ENCODE data around the gene ANGPTL1.

Gene ANGPTL1, protein sequence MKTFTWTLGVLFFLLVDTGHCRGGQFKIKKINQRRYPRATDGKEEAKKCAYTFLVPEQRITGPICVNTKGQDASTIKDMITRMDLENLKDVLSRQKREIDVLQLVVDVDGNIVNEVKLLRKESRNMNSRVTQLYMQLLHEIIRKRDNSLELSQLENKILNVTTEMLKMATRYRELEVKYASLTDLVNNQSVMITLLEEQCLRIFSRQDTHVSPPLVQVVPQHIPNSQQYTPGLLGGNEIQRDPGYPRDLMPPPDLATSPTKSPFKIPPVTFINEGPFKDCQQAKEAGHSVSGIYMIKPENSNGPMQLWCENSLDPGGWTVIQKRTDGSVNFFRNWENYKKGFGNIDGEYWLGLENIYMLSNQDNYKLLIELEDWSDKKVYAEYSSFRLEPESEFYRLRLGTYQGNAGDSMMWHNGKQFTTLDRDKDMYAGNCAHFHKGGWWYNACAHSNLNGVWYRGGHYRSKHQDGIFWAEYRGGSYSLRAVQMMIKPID

DNA sequence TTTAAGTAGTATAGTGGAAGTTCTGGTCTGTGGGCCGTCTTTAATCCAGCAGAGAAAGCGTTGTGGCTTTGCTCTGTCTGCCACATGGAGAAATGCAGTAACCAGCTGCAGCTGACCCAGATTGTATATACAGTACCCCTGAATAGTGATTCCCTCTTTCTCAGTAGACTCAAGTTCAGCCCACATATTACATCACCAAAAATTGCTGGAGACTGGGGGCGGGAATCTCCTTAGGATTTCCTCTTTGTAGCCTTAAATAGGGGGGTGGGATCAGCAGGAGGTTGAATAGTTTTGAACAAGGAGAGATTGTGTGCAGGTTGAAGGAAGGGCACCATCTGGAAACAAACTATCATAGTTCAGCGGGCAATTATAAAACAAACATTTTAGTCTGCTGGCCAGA is at the start of gene ANGPTL1:
TSS of gene ANGPTL1 (minus strand) at position 134 of the 400 bp plus-strand sequence. CDS start 5,301 bp downstream, outside the sequence.
- peak; percentile 9 for DNase-seq (ENCODE audit: low spot score)

DNA sequence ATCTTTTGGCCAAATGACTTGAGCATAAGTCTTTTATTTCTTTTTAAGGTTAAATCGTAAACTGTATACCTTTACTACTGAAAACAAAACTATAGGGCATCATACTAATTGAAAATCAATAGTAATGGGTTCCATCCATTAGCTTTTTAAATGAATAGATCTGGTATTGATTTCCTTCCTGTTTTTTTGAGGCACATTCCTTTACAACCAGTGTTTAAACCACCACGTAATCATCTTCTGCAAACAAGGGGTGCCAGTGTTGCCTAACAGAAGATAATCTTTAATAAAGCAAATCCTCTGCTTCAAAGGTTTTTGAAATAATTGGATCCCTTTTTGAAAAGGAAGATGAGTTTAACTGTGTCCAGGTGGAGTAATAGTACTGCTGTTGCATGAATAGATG is 48.7 kb upstream of the ANGPTL1 start:
- no peak for DNase-seq (ENCODE audit: low spot score)

- no peak for DNase-seq (ENCODE audit: low spot score)
Observed at GRCh38 chr1:178918955-178919354, 48.1 kb upstream of the ANGPTL1 start.

GRCh38 chr1:178918308-178918707 is 47.4 kb upstream of the ANGPTL1 start:
- DNase-seq (ENCODE audit: low spot score), result no peak

DNA sequence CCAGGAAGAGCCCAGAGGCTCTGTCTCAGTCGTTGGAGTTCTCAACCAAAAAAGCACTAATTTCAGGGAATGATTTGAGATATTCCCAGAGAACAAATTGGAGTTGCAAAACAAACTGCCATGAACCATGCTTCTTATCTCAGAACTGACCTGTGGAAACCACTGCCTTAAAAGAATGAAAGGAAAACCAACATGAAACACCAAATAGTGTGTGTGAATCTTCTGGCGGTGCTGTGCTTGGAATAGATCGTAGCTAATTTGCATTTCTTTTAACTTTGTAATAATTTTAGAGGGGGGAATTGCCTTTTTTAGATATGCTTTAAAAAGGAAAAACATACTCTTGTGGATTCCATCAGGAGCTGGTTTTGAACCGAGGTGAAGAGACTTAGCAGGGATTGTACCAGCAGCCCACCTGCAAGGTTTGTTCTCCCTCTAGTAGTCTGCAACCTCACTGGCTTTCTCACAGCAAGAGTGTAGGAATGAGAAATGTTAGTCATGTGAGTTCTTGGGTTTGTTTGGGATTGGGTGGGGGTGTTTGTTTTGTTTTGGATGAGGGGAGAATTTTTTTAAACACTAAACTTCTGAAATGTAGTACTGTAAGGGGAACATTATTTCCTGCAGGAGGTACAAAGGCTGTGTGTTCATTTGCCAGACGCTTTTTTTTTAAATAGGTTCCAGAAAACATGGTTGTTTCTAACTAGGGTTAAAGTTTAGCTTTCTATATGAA is 45.7 kb upstream of the ANGPTL1 start:
- DNase-seq (ENCODE audit: low spot score), result no peak

- DNase-seq (ENCODE audit: low spot score), result no peak
Observed at GRCh38 chr1:178912597-178912996, 41.7 kb upstream of the ANGPTL1 start.

DNA sequence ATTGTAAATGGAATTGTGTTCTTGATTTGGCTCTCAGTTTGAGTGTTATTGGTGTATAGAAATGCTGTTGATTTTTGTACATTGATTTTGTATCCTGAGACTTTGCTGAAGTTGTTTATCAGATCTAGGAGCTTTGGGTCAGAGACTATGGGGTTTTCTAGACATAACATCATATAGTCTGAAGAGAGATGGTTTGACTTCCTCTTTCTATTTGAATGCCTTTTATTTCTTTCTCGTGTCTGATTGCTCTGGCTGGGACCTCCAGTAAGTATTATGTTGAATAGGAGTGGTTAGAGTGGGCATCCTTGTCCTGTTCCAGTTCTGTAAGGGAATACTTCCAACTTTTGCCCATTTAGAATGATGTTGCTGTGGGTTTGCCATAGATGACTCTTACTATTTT is 39.1 kb upstream of the ANGPTL1 start:
- DNase-seq (ENCODE audit: low spot score), result no peak

GRCh38 chr1:178908358-178908757 is 37.5 kb upstream of the ANGPTL1 start:
- DNase-seq (ENCODE audit: low spot score), result no peak

DNA sequence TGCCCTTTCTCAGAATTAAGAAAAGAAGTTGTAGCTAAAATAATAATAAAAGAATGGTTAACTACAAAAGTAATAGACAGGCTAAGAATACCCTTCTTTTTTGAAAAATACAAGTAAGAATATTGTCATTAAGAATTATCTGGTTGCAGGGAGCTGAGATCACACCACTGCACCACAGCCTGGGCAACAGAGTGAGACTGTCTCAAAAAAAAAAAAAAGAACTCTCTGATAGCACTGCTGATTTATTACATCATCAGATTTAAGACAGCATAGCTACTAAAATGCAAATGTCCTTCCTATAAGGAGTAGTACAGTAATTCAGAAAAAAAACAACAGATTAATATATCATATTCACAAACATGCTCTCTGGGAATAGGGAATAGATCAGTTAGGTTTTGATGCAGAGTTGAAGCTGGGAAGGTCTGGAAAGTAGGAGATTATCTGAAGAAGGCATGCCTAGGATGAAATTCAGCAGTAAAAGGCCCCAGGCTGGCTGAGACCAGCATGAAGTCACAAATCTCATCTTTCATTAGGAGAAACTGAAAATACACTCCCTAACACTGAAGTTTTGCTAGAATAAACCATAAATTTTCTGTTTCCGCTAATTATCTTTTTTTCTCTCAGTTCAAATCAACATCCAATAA is 30.7 kb upstream of the ANGPTL1 start:
- DNase-seq (ENCODE audit: low spot score), result no peak

GRCh38 chr1:178899402-178899801 is 28.5 kb upstream of the ANGPTL1 start:
- no peak for DNase-seq (ENCODE audit: low spot score)

GRCh38 chr1:178898401-178898800 is 27.5 kb upstream of the ANGPTL1 start:
- DNase-seq (ENCODE audit: low spot score), result no peak

DNA sequence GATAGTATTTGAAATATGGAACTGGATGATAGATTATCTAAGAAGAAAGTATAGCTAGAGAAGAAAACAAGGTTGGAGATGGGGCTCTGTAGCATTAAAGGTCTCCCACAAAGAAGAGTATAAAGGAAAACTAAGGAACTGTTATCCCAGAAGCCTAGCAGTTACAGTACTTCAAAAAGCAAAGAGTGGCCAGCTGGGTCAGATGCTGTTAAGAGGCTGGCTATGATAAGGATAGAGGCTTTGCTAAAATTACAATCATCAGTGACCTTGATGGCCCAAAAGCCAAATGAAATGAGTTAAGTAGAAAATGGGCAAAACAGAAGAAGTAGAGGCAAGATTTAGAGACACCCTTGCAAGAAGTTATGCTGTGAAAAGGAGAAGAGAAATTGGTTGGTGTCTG is 25.1 kb upstream of the ANGPTL1 start:
- no peak for DNase-seq (ENCODE audit: low spot score)

DNA sequence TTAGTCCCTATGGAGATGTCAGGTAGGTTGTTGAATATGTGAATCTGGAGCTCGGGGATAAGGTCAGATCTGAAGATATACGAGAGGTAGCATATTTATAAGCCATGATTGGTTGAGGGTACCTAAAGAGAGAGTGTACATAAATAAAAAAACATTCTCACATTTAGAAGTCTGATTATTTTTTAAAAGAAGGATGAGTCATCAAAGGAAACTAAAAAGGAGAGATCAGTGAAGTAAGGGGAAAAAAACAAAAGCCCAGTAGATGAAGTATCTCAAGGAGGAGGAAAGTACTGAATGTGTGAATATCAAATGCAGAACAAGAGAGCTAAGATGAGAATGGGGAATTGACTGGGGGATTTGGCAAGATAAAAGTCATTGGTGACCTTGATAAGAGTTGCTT is 15.7 kb upstream of the ANGPTL1 start:
- no peak for DNase-seq (ENCODE audit: low spot score)

GRCh38 chr1:178885869-178886268 is 15.0 kb upstream of the ANGPTL1 start:
- DNase-seq (ENCODE audit: low spot score), result peak; percentile 17

- no peak for DNase-seq (ENCODE audit: low spot score)
Observed at GRCh38 chr1:178881950-178882349, 11.1 kb upstream of the ANGPTL1 start.

DNA sequence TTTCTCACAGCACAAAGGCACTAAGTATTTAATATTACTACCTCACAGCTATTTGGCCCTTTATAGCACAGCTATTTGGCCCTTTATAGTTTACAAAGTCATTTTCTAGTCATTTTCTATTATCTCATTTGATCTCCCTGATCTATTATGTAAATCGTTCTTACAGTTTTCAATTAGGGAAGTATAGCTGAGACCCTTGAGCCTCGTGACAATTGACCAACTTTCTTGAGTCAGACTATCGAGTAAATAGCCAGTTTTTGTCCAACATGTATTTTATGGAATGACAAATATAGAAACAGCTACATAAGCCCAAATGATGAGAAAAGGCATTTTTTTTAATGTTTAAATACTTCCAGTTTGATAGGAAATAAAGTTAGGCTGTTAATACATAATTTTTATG is 7.0 kb upstream of the ANGPTL1 start:
- DNase-seq (ENCODE audit: low spot score), result no peak

GRCh38 chr1:178875936-178876335 is 5.1 kb upstream of the ANGPTL1 start:
- no peak for DNase-seq (ENCODE audit: low spot score)

- DNase-seq (ENCODE audit: low spot score), result no peak
Observed at GRCh38 chr1:178874966-178875365, 4.1 kb upstream of the ANGPTL1 start.

- no peak for DNase-seq (ENCODE audit: low spot score)
Observed at GRCh38 chr1:178871551-178872320, 859 bp upstream of the ANGPTL1 start.

GRCh38 chr1:178870221-178870620 is 656 bp downstream of the ANGPTL1 start:
- no peak for DNase-seq (ENCODE audit: low spot score)

GRCh38 chr1:178869119-178869697 is 1.7 kb downstream of the ANGPTL1 start:
- DNase-seq (ENCODE audit: low spot score), result peak; percentile 44

DNA sequence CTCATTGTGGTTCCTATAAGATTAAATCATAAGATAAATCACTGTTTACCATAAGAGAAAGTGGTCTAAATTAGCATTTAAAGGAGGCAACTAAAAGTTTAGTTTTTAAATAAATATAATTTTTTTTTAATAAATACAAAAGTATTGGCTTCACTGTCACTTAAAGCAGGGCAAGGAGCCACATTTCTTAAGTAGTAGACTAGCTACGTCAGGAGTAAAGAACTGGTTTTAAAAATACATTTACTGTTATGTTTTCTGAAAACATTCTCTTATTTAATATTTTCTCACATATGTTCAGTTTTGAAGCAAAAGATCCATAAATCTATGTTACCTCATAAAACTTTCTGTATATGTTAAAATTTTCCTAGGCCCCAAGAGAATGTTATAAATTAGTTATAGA is 2.2 kb downstream of the ANGPTL1 start:
- no peak for DNase-seq (ENCODE audit: low spot score)

Data from GM03348 (cell line).